ENCODE measurements around the gene TTC28.

The TTC28 gene

DNA sequence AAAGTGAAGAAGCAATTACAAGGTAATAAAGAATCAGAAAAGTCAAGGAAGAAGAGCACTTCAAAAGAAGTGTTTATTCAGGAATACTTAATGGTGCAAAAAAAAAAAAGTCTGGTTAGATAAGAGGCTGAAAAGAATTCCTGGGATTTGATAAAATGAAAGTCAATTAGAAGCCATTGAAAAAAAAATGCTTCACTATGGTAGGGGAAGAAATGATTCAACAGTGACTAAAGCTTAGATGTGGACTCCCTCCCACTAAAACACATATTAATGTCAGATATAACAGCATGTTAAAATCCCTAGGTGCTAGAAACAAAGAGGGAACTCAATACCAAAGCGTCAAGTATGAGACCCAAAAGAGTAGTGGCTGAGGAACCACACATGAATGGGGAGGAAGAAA lies 425.2 kb downstream of the TTC28 start:
- DNase-seq = no peak

DNA sequence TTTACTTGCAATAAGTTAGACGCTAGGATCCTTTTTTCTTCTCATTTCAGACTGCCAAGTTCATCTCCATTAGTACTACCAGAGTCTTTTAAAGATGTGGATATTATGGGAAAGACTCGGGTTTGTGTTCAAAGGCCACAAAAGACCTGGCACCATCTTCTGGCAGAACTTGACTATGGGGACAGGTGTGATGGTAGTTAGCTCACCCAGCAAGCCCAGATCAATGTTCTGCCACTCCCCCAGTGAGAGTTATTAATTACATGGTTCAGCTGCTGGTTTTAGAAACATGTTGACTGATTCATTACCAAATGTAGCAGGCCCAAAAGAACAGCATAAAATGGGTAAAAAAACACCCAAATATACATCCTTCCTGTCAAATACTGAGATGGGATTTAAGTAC lies 427.1 kb downstream of the TTC28 start:
- no peak for DNase-seq

GRCh38 chr22:28250036-28250695 lies 429.5 kb downstream of the TTC28 start:
- DNase-seq = no peak

GRCh38 chr22:28249402-28249801 lies 430.2 kb downstream of the TTC28 start:
- no peak for DNase-seq

GRCh38 chr22:28247667-28248363 lies 431.8 kb downstream of the TTC28 start:
- no peak for DNase-seq

GRCh38 chr22:28247136-28247535 lies 432.5 kb downstream of the TTC28 start:
- no peak for DNase-seq

DNA sequence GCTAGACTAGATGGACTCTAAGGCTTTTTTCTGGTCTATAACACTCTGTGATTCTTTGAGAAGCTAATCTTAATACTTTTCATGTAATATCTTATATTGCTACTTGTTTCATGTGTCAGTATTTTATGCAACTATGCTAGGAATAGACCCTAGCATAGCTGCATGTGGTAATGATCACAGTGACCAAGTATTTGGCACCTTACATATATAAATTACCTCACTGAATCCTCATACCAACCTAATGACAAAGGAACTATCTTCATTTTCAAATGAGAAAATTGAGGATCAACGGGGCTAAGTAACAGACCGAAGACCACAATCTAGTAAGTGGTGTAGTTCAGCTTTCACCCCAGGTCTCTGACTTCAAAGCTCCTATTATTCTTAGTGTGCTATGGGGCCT lies 433.2 kb downstream of the TTC28 start:
- no peak for DNase-seq

- DNase-seq = no peak
Measured at GRCh38 chr22:28245579-28246224, 433.9 kb downstream of the TTC28 start.

- DNase-seq = no peak
Measured at GRCh38 chr22:28244757-28245156, 434.9 kb downstream of the TTC28 start.

GRCh38 chr22:28243539-28243938 lies 436.1 kb downstream of the TTC28 start:
- DNase-seq = no peak

GRCh38 chr22:28241656-28242290 lies 437.9 kb downstream of the TTC28 start:
- no peak for DNase-seq

DNA sequence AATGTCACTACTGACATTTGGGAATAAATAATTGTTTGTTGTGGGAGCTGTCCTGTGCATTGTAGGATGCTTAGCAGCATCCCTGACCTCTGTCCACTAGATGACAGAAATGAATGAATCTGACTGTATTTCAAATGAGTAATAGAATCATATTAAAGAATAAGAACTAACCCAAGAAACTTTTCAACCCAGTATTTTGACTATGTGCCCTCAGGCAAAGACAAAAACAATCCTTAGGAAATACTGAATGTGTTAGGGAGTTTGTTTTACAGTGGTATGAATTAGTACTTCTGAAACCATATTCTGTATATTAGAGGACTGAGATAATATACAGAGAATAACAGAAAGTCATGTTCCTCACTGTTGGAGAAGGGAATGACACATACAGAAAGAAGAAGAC lies 439.7 kb downstream of the TTC28 start:
- DNase-seq = no peak

GRCh38 chr22:28237783-28238182 lies 441.9 kb downstream of the TTC28 start:
- no peak for DNase-seq

DNA sequence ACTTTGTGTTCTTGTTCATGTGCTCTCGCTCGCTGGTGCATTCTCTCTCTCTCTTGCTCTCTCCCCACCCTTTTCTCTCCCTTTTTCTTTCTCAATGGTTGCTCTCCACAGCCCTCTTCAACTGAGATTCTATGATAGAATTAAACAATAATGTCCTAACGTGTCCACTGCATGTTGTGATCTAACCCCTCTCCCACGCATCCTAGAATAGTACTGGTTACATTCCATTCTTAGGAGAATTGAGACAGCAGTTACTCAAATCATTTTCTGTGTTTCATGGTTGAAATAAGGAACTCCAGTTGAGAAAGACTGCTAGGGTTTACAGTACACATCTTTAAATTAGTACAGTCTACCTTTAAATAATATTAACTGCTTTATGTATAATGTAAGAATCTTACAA lies 442.5 kb downstream of the TTC28 start:
- no peak for DNase-seq

- DNase-seq = no peak
Measured at GRCh38 chr22:28232204-28232603, 447.4 kb downstream of the TTC28 start.

DNA sequence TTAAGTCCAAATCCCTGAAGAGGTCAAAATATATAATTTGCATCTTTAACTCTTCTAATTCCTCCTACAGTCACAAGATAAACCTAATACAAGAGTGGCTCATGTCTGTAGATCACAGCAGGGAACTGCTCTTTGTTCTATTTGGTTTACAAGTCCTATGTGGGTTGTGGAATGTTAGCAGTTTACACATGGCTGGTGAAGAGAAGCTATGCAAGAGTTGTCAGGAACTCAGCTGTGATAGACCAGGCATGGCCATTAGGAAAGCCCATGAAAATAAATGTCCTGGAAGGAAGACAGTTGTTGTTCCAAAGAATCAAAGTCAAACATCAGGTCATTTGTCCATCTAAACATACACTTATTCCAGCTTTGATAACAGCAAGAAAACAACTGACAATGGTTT lies 448.2 kb downstream of the TTC28 start:
- DNase-seq = no peak

DNA sequence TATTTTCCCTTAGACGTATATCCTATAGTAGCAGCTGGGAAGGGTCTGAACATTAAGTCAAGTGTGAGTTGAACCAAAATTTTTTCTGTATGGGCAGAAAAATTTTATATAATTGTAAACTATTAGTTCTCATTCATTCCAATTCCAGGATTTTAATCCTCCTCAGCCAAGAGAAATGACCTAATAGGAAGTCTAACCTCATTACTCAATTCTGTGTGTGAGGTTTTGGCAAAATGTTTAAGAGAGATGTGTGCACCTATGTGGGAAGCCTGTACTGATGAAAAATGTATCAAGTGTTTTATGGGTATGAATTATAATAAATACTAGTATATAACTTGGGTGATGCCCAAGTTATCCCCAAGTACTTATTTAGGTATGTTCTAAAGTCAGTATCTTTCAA lies 449.0 kb downstream of the TTC28 start:
- no peak for DNase-seq

- DNase-seq = no peak
Measured at GRCh38 chr22:28229566-28230485, 449.8 kb downstream of the TTC28 start.

GRCh38 chr22:28223826-28224225 lies 455.8 kb downstream of the TTC28 start:
- DNase-seq = no peak

- DNase-seq = no peak
Measured at GRCh38 chr22:28222976-28223745, 456.5 kb downstream of the TTC28 start.

DNA sequence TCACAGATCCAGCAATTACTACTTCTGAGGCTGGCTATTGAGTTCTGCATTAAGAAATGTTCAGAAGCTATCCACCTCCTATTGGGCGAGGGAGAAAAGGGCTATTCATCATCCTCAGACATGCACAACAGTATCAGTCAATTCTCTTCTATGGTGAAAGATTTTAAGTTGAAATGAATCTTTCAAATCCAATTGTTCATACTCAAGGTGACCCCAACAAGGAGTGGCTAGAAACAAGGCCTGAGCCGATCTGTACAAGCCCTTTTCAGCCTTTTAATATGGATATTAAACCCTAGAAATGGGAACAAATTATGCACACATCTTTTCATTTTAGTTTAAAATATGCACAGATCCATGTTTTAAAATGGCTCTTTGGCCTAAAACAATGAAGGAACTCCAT lies 457.1 kb downstream of the TTC28 start:
- DNase-seq = no peak

GRCh38 chr22:28222052-28222451 lies 457.6 kb downstream of the TTC28 start:
- DNase-seq = no peak

Measured in NCI-H2107 (cell line).